ELF-1 (cell line): ENCODE results near the gene RALGDS.

ENCODE experiments used
- DNase-seq: peaks from one replicate; pipeline ENCODE4 v3.0.0-alpha.2; 2016; ENCODE audit warnings: low read depth, low spot score

The RALGDS gene

GRCh38 chr9:133051966-133052539, 69.0 kb downstream of the RALGDS start:
- no peak for DNase-seq

GRCh38 chr9:133051281-133051900, 69.6 kb downstream of the RALGDS start:
- no peak for DNase-seq

GRCh38 chr9:133050781-133051180, 70.3 kb downstream of the RALGDS start:
- DNase-seq: no peak

GRCh38 chr9:133050142-133050541, 70.9 kb downstream of the RALGDS start:
- DNase-seq: no peak

GRCh38 chr9:133049043-133049442, 72.0 kb downstream of the RALGDS start:
- DNase-seq: no peak

- no peak for DNase-seq
Measured at GRCh38 chr9:133048595-133048994, 72.4 kb downstream of the RALGDS start.
